ENCODE results near the gene ACACB. TPM values are rescaled to one million over a fixed set of nuclear protein-coding genes. Genes with fewer than 3 reads are reported as not detected.

Gene ACACB
- total and polyA plus RNA-seq, 2 donors (not counting 3 experiments of a cell fraction or from before 2014, with no cell fraction given) = 1.3 to 5.7 TPM

DNA sequence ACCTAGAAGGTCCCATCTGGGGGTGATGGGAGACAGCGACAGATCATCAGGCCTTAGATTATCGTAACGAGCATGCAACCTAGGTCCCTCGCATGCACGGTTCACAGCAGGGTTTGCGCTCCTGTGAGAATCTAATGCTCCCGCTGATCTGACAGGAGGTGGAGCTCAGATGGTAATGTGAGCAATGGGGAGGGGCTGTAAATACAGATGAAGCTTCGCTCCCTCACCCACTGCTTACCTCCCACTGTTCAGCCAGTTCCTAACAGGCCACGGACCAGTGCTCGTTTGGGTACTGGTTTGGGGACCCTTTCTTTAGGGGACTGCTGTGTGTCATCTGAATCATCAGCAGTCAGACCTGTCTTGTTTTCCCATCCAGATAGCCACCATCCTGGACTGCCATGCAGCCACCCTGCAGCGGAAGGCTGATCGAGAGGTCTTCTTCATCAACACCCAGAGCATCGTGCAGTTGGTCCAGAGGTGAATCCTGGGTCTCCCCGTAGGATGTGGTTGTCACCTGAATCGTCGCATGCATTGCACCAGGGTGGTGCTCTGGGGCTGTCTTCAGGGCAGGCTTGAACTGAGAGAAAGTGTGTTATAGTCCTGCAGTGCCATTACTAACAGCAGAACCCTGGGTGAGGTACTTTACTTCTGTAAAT, 96.2 kb downstream of the ACACB start:
- dilution Hi-C loops (cut with MboI; ENCODE audit: extremely low pct_ligation_motif_present, low sequenced_read_pairs) = no loop called here
- no peak overlapping the region for H3K27ac ChIP-seq (ENCODE audit: insufficient read depth, low read depth, low read length)
- POLR2A ChIA-PET = no interaction called here
- H2AFZ ChIP-seq (ENCODE audit: low read depth, low read length) = no peak overlapping the region
- no TSS peak for BruUV-seq (replicated peaks)
- no peaks in the 10 kb centered on the region for H3K36me3 ChIP-seq (ENCODE audit: control insufficient read depth in 2 of 2, extremely low read depth in 1 of 2, insufficient read depth in 2 of 2, low read length in 2 of 2)
- CTCF ChIA-PET = no interaction called here
- H3K4me1 ChIP-seq (ENCODE audit: control insufficient read depth, extremely low read depth, insufficient read depth, low read length) = no peaks in the 10 kb centered on the region
- no peaks in the 10 kb centered on the region for H4K20me1 ChIP-seq (replicated peaks; ENCODE audit: control insufficient read depth, extremely low read depth, insufficient read depth, low read length)
- no peak for FAIRE-seq
- intact Hi-C loops (cut with micrococcal nuclease) = no loop called here
- no peak overlapping the region for H3K4me2 ChIP-seq (ENCODE audit: insufficient read depth, low read length)
- H3K4me3 ChIP-seq (replicated peaks in 1 of 3; ENCODE audit: insufficient read depth in 1 of 3, low read depth in 1 of 3, low read length in 3 of 3) = no peak overlapping the region
- no peak for TF ChIP-seq EZH2 (IDR thresholded peaks at IDR 0.05; ENCODE audit: borderline replicate concordance, low read depth, low read length, severe bottlenecking)
- no peak for TF ChIP-seq MAX (IDR thresholded peaks at IDR 0.05; ENCODE audit: insufficient read depth, insufficient read length)
- TF ChIP-seq POLR2AphosphoS5 (IDR thresholded peaks at IDR 0.05; ENCODE audit: insufficient read depth, low read depth, low read length) = no peak
- no peak for TF ChIP-seq JUN (IDR thresholded peaks at IDR 0.05; ENCODE audit: borderline replicate concordance, insufficient read depth, insufficient read length, low read depth)
- no peak for TF ChIP-seq POLR2A (IDR thresholded peaks at IDR 0.05; ENCODE audit: low read depth, low read length)
- no peak for TF ChIP-seq MYC (IDR thresholded peaks at IDR 0.05; ENCODE audit: low read depth, low read length)
- TF ChIP-seq, protein P1, sequence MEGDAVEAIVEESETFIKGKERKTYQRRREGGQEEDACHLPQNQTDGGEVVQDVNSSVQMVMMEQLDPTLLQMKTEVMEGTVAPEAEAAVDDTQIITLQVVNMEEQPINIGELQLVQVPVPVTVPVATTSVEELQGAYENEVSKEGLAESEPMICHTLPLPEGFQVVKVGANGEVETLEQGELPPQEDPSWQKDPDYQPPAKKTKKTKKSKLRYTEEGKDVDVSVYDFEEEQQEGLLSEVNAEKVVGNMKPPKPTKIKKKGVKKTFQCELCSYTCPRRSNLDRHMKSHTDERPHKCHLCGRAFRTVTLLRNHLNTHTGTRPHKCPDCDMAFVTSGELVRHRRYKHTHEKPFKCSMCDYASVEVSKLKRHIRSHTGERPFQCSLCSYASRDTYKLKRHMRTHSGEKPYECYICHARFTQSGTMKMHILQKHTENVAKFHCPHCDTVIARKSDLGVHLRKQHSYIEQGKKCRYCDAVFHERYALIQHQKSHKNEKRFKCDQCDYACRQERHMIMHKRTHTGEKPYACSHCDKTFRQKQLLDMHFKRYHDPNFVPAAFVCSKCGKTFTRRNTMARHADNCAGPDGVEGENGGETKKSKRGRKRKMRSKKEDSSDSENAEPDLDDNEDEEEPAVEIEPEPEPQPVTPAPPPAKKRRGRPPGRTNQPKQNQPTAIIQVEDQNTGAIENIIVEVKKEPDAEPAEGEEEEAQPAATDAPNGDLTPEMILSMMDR (IDR thresholded peaks at IDR 0.05; ENCODE audit: extremely low read depth in 1 of 2, insufficient read depth in 1 of 2, low read depth in 1 of 2, low read length in 2 of 2) = no peak
- TF ChIP-seq FOS (IDR thresholded peaks at IDR 0.05; ENCODE audit: borderline replicate concordance, insufficient read depth, low read length) = no peak
- TF ChIP-seq GATA2 (IDR thresholded peaks at IDR 0.05; ENCODE audit: insufficient read depth, insufficient read length, low read depth, low read length) = no peak
- H3K79me2 ChIP-seq (ENCODE audit: control insufficient read depth, insufficient read depth, low read length) = no peaks in the 10 kb centered on the region
- DNase-seq (ENCODE audit: low read depth, low spot score) = no peak
- H3K27me3 ChIP-seq (ENCODE audit: control insufficient read depth in 2 of 2, insufficient read depth in 2 of 2, low read length in 2 of 2) = no peaks in the 10 kb centered on the region
- H3K9me1 ChIP-seq (replicated peaks; ENCODE audit: control insufficient read depth, extremely low read depth, insufficient read depth, low read length) = no peaks in the 10 kb centered on the region
- H3K9me3 ChIP-seq (replicated peaks; ENCODE audit: control insufficient read depth, insufficient read depth, low read length) = no peaks in the 10 kb centered on the region
- H3K9ac ChIP-seq (replicated peaks; ENCODE audit: extremely low read depth, insufficient read depth, low read length) = no peak overlapping the region

Data from endothelial cell of umbilical vein (primary cell).